Endothelial cell of umbilical vein (primary cell): ENCODE measurements around the gene TMEM37. TPM values are rescaled to one million over a fixed set of nuclear protein-coding genes. Genes with fewer than 3 reads are reported as not detected.

Experiments
- BruUV-seq: library from RNA; stranded (reverse); fragments of 400-500 nt; replicated peaks from 2 replicates; lab custom pipeline; 2021; lab: Mats Ljungman, UMichigan
- CTCF ChIA-PET: fragments of 300-600, 350-600 bp; sonication (Branson Sonifier 250); formaldehyde crosslinking; loops from one replicate; lab custom pipeline; 2021; ENCODE audit warnings: antibody characterized with exemption, inconsistent platforms; lab: Charles Lee
- POLR2A ChIA-PET: fragments of 300-600, 350-600 bp; sonication (Branson Sonifier 250); formaldehyde crosslinking; loops from one replicate; lab custom pipeline; 2021; ENCODE audit warnings: antibody characterized with exemption, inconsistent platforms; lab: Charles Lee
- DNase-seq: peaks from one replicate; pipeline ENCODE4 v3.0.0-alpha.2; 2011; ENCODE audit warnings: low read depth, low spot score
- FAIRE-seq: peaks from 2 replicates; lab custom pipeline; 2011; peaks lifted over from hg19 to GRCh38; lab: Jason Lieb, UNC
- H2AFZ ChIP-seq: 2 replicates; pipeline ENCODE4 v1.6.0; 2012; ENCODE audit warnings: low read depth, low read length, control low read depth, inconsistent platforms
- H3K27ac ChIP-seq: 2 replicates; pipeline ENCODE4 v1.5.1; 2011; ENCODE audit warnings: low read depth, mild to moderate bottlenecking, control low read depth, low read length, moderate library complexity; ENCODE audit not compliant: insufficient read depth
- H3K27me3 ChIP-seq, 2 experiments: 2 replicates each; pipeline versions ENCODE4 v1.6.0 to v1.6.1; 2011; ENCODE audit warnings: low read length in 2 of 2, mixed read lengths in 1 of 2; ENCODE audit not compliant: control insufficient read depth in 2 of 2, insufficient read depth in 2 of 2
- H3K36me3 ChIP-seq, 2 experiments: 2 replicates in 1 of 2; 3 replicates in 1 of 2; pipeline ENCODE4 v1.5.1; 2011; ENCODE audit warnings: low read length in 2 of 2, mild to moderate bottlenecking in 1 of 2, moderate library complexity in 1 of 2; ENCODE audit not compliant: control insufficient read depth in 2 of 2, insufficient read depth in 2 of 2; ENCODE audit errors: extremely low read depth in 1 of 2
- H3K4me1 ChIP-seq: 3 replicates; pipeline ENCODE4 v1.5.1; 2011; ENCODE audit warnings: mild to moderate bottlenecking, low read length; ENCODE audit not compliant: control insufficient read depth, insufficient read depth; ENCODE audit errors: extremely low read depth
- H3K4me2 ChIP-seq: 2 replicates; pipeline ENCODE4 v1.6.1; 2011; ENCODE audit warnings: low read length, control low read depth, mixed read lengths; ENCODE audit not compliant: insufficient read depth
- H3K4me3 ChIP-seq, 3 experiments: fragments of 200-600 bp in 1 of 3; sonication (generic), shearing (Covaris generic) in 1 of 3; replicated peaks in 1 of 3; 2 replicates each; pipeline ENCODE4 v1.5.1; 2011 to 2016; ENCODE audit warnings: control low read depth in 3 of 3, low read length in 3 of 3, mild to moderate bottlenecking in 2 of 3, inconsistent platforms in 1 of 3, low read depth in 1 of 3, moderate library complexity in 1 of 3; ENCODE audit not compliant: insufficient read depth in 1 of 3
- H3K79me2 ChIP-seq: 2 replicates; pipeline ENCODE4 v1.6.0; 2012; ENCODE audit warnings: low read length, inconsistent platforms; ENCODE audit not compliant: control insufficient read depth, insufficient read depth
- H3K9ac ChIP-seq: replicated peaks from 2 replicates; pipeline ENCODE3; 2011; ENCODE audit warnings: low read length, control low read depth; ENCODE audit not compliant: insufficient read depth; ENCODE audit errors: extremely low read depth
- H3K9me1 ChIP-seq: replicated peaks from 3 replicates; pipeline ENCODE4 v1.6.0; 2011; ENCODE audit warnings: mild to moderate bottlenecking, low read length; ENCODE audit not compliant: control insufficient read depth, insufficient read depth; ENCODE audit errors: extremely low read depth
- H3K9me3 ChIP-seq: replicated peaks from 2 replicates; pipeline ENCODE4 v1.5.1; 2012; ENCODE audit warnings: low read length, inconsistent platforms; ENCODE audit not compliant: control insufficient read depth, insufficient read depth
- H4K20me1 ChIP-seq: replicated peaks from 2 replicates; pipeline ENCODE3; 2011; ENCODE audit warnings: mild to moderate bottlenecking, low read length; ENCODE audit not compliant: control insufficient read depth, insufficient read depth; ENCODE audit errors: extremely low read depth
- EZH2 ChIP-seq: IDR thresholded peaks from 2 replicates; pipeline ENCODE4 v1.6.1; 2012; ENCODE audit warnings: borderline replicate concordance, low read depth, mild to moderate bottlenecking, moderate library complexity, low read length, inconsistent platforms; ENCODE audit not compliant: severe bottlenecking
- FOS ChIP-seq: IDR thresholded peaks from 2 replicates; pipeline ENCODE4 v1.6.1; 2011; ENCODE audit warnings: mild to moderate bottlenecking, low read length, moderate library complexity, borderline replicate concordance; ENCODE audit not compliant: insufficient read depth
- GATA2 ChIP-seq: IDR thresholded peaks from 2 replicates; pipeline ENCODE4 v1.7.0; 2011; ENCODE audit warnings: low read depth, mild to moderate bottlenecking, moderate library complexity, mixed read lengths, low read length; ENCODE audit not compliant: insufficient read length, insufficient read depth
- JUN ChIP-seq: IDR thresholded peaks from 2 replicates; pipeline ENCODE4 v1.6.1; 2011; ENCODE audit warnings: borderline replicate concordance, low read depth; ENCODE audit not compliant: insufficient read length, insufficient read depth
- MAX ChIP-seq: IDR thresholded peaks from 2 replicates; pipeline ENCODE4 v1.6.1; 2011; ENCODE audit not compliant: insufficient read depth, insufficient read length
- MYC ChIP-seq: IDR thresholded peaks from one replicate; pipeline ENCODE4 v1.6.1; 2011; ENCODE audit warnings: mild to moderate bottlenecking, low read depth, low read length
- POLR2A ChIP-seq: IDR thresholded peaks from 2 replicates; pipeline ENCODE4 v1.6.1; 2012; ENCODE audit warnings: low read depth, mild to moderate bottlenecking, control low read depth, low read length
- POLR2AphosphoS5 ChIP-seq: IDR thresholded peaks from 2 replicates; pipeline ENCODE4 v1.6.1; 2012; ENCODE audit warnings: low read depth, mild to moderate bottlenecking, control low read depth, low read length, moderate library complexity; ENCODE audit not compliant: insufficient read depth
- dilution Hi-C: fragments of 300-500 bp; cut with MboI; formaldehyde crosslinking; loops from one replicate; pipeline ENCODE4 v1.15.0; 2019; ENCODE audit warnings: low sequenced_read_pairs; ENCODE audit not compliant: extremely low pct_ligation_motif_present
- intact Hi-C: fragments of 100-400 bp; cut with micrococcal nuclease; formaldehyde crosslinking; loops from one replicate; pipeline ENCODE4 v1.10.0; 2022
- polyA plus RNA-seq, 4 experiments: library from polyadenylated mRNA; depleted of rRNA in 3 of 4; stranded (reverse) in 3 of 4; unstranded in 1 of 4; fragments of >200 nt; gene quantifications; 2 replicates each; pipeline versions ENCODE4 v1.2.1 to v1.2.3, GENCODE V29; 2011 to 2012; ENCODE audit warnings: missing spikeins in 1 of 4
- total RNA-seq: library from RNA; stranded (reverse); gene quantifications from 2 replicates; pipeline ENCODE4 v1.2.3, GENCODE V29; 2021
- TF ChIP-seq, protein P1 (sequence below), 2 donors: IDR thresholded peaks; 1 replicate in 1 of 2; 2 replicates in 1 of 2; pipeline ENCODE4 v1.5.1; 2011; ENCODE audit warnings: low read length in 2 of 2, mild to moderate bottlenecking in 2 of 2, moderate library complexity in 2 of 2, control low read depth in 1 of 2, inconsistent platforms in 1 of 2, low read depth in 1 of 2; ENCODE audit not compliant: insufficient read depth in 1 of 2; ENCODE audit errors: extremely low read depth in 1 of 2

Gene TMEM37
- total and polyA plus RNA-seq, 2 donors (not counting 3 experiments of a cell fraction or from before 2014, with no cell fraction given) = 3.5 to 16.2 TPM

DNA sequence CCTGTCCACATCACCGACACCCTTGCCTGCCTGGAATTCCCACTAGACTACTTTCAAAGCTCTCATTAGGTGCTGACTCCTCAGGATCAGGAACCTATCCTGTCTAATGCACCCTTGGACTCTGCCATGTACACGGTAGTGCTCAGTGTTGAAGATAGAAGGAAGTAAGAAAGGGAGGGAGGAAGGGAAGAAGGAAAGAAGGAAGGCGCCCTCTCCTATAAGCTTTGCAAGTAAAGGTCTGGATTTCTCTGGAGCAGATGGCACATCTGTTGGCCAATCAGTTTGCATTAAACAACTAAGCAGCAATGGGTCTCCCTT, 47.3 kb downstream of the TMEM37 start:
- dilution Hi-C loops = no loop called here
- Histone ChIP-seq H3K4me2 (no peak overlapping the region), H3K36me3 (no peaks in the 10 kb centered on the region), H3K4me1 (no peaks in the 10 kb centered on the region), H4K20me1 (no peaks in the 10 kb centered on the region), H2AFZ (no peak overlapping the region), H3K79me2 (no peaks in the 10 kb centered on the region), H3K4me3 (no peak overlapping the region), H3K27ac (no peak overlapping the region), H3K9ac (no peak overlapping the region), H3K9me3 (no peaks in the 10 kb centered on the region), H3K27me3 (no peaks in the 10 kb centered on the region), H3K9me1 (no peaks in the 10 kb centered on the region)
- no TSS peak for BruUV-seq
- POLR2A ChIA-PET = no interaction called here
- intact Hi-C loops = loop anchor here (5.0 kb wide), 5 partner anchors 162 to 597 kb away; no protein-coding TSS in a partner anchor
- FAIRE-seq (no peak), DNase-seq (no peak)
- TF ChIP-seq GATA2 = no peak
- TF ChIP-seq POLR2AphosphoS5 = no peak
- CTCF ChIA-PET = interaction anchor here (0.8 to 0.9 kb wide), 2 partner anchors 51 to 69 kb away, joined by 3 read pairs; no protein-coding TSS in a partner anchor

DNA sequence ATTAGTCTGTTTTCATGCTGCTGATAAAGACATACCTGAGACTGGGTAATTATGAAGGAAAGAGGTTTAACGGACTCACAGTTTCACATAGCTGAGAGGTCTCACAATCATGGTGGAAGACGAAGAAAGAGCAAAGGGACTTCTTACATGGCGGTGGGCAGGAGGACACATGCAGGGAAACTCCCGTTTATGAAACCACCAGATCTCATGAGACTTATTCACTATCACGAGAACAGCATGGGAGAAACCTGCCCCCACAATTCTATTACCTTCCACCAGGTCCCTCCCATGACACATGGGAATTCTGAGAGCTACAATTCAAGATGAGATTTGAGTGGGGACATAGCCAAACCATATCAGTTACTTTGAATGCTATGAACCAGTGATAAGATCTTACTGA, 48.5 kb downstream of the TMEM37 start:
- ChIA-PET POLR2A (no interaction called here), CTCF (interaction anchor here (0.7 to 1.0 kb wide), 2 partner anchors 56 to 598 kb away, joined by 3 read pairs; no protein-coding TSS in a partner anchor)
- dilution Hi-C loops = no loop called here
- Histone ChIP-seq H3K4me1 (no peaks in the 10 kb centered on the region), H3K4me3 (no peak overlapping the region), H3K4me2 (no peak overlapping the region), H3K9me1 (no peaks in the 10 kb centered on the region), H3K79me2 (no peaks in the 10 kb centered on the region), H3K36me3 (no peaks in the 10 kb centered on the region), H4K20me1 (no peaks in the 10 kb centered on the region), H3K9ac (no peak overlapping the region), H3K9me3 (no peaks in the 10 kb centered on the region), H3K27me3 (no peaks in the 10 kb centered on the region), H3K27ac (no peak overlapping the region), H2AFZ (no peak overlapping the region)
- DNase-seq (no peak), FAIRE-seq (no peak)
- BruUV-seq = no TSS peak
- TF ChIP-seq EZH2 (no peak), MYC (no peak), POLR2A (no peak), FOS (no peak), GATA2 (no peak), MAX (no peak), JUN (no peak), POLR2AphosphoS5 (no peak)
- TF ChIP-seq, protein P1, sequence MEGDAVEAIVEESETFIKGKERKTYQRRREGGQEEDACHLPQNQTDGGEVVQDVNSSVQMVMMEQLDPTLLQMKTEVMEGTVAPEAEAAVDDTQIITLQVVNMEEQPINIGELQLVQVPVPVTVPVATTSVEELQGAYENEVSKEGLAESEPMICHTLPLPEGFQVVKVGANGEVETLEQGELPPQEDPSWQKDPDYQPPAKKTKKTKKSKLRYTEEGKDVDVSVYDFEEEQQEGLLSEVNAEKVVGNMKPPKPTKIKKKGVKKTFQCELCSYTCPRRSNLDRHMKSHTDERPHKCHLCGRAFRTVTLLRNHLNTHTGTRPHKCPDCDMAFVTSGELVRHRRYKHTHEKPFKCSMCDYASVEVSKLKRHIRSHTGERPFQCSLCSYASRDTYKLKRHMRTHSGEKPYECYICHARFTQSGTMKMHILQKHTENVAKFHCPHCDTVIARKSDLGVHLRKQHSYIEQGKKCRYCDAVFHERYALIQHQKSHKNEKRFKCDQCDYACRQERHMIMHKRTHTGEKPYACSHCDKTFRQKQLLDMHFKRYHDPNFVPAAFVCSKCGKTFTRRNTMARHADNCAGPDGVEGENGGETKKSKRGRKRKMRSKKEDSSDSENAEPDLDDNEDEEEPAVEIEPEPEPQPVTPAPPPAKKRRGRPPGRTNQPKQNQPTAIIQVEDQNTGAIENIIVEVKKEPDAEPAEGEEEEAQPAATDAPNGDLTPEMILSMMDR (IDR thresholded peaks at IDR 0.05; ENCODE audit: extremely low read depth in 1 of 2, insufficient read depth in 1 of 2, low read depth in 1 of 2, low read length in 2 of 2) = no peak
- intact Hi-C loops = no loop called here
